ENCODE results near the gene BACE2. TPM values are rescaled to one million over a fixed set of nuclear protein-coding genes. Genes with fewer than 3 reads are reported as not detected.

The BACE2 gene
- total and polyA plus RNA-seq, 2 donors (not counting 1 experiment from before 2014, with no cell fraction given) = 18.4 to 40.8 TPM

GRCh38 chr21:41327753-41328152 lies 159.8 kb downstream of the BACE2 start:
- no peaks in the 10 kb centered on the region for H3K79me2 ChIP-seq (ENCODE audit: control insufficient read depth, insufficient read depth, low read length)
- H3K4me3 Mint-ChIP-seq = no peak overlapping the region
- no peaks in the 10 kb centered on the region for H3K36me3 ChIP-seq (replicated peaks in 1 of 2; ENCODE audit: control extremely low read depth in 1 of 2, control insufficient read depth in 1 of 2, extremely low read depth in 1 of 2, insufficient read depth in 2 of 2, low read length in 1 of 2)
- H4K20me1 ChIP-seq (ENCODE audit: control insufficient read depth, insufficient read depth, low read length, poor library complexity, severe bottlenecking) = no peaks in the 10 kb centered on the region
- ChIA-PET POLR2A (no interaction called here), CTCF (interaction anchor here (1.1 kb wide), 2 partner anchors 9 to 45 kb away, joined by 3 read pairs; no protein-coding TSS in a partner anchor)
- no peaks in the 10 kb centered on the region for H3K9me3 ChIP-seq (ENCODE audit: control extremely low read depth in 1 of 3, control insufficient read depth in 2 of 3, insufficient read depth in 1 of 3, low read length in 2 of 3)
- DNase-seq (no peak), ATAC-seq (ENCODE audit: low read depth) (no peak)
- peaks cover 4% of the 10 kb centered on the region for H3K27me3 Mint-ChIP-seq
- no peak overlapping the region for H3K9ac ChIP-seq (ENCODE audit: low read length)
- H3K4me3 ChIP-seq (ENCODE audit: control extremely low read depth in 1 of 5, extremely low read depth in 1 of 5, insufficient read depth in 1 of 5, low read depth in 2 of 5, low read length in 4 of 5) = no peak overlapping the region
- H3K27ac Mint-ChIP-seq = no peak overlapping the region
- H3K9me3 Mint-ChIP-seq (ENCODE audit: insufficient read depth) = no peaks in the 10 kb centered on the region
- H3K27me3 ChIP-seq (replicated peaks in 1 of 4; ENCODE audit: control extremely low read depth in 1 of 4, control insufficient read depth in 3 of 4, insufficient read depth in 4 of 4, low read length in 3 of 4) = no peaks in the 10 kb centered on the region
- H2AFZ ChIP-seq (ENCODE audit: insufficient read depth, low read depth, low read length, poor library complexity, severe bottlenecking) = no peak overlapping the region
- 95% methylated on average over 8 of the region's 8 CpGs for whole genome bisulfite sequencing (ENCODE audit: insufficient coverage)
- H3K4me1 ChIP-seq (ENCODE audit: control insufficient read depth in 2 of 2, insufficient read depth in 2 of 2, low read length in 2 of 2) = no peaks in the 10 kb centered on the region
- no peak overlapping the region for H3K4me2 ChIP-seq (replicated peaks; ENCODE audit: low read depth, low read length, poor library complexity, severe bottlenecking)
- H3K27ac ChIP-seq (ENCODE audit: low read length in 2 of 2) = no peak overlapping the region
- TF ChIP-seq CTCF (IDR thresholded peaks at IDR 0.05) (no peak), EZH2 (IDR thresholded peaks at IDR 0.05; ENCODE audit: borderline replicate concordance, insufficient read depth, low read depth, low read length, poor library complexity, severe bottlenecking) (no peak)
- intact Hi-C loops (cut with micrococcal nuclease) = no loop called here
- H3K4me1 Mint-ChIP-seq = no peaks in the 10 kb centered on the region

- peaks cover 0 to 2% (median 0%) of the 10 kb centered on the region in 3 donors for H3K9me3 ChIP-seq (ENCODE audit: control extremely low read depth in 1 of 3, control insufficient read depth in 2 of 3, insufficient read depth in 1 of 3, low read length in 2 of 3)
- ATAC-seq (ENCODE audit: low read depth) (no peak), DNase-seq (no peak)
- CTCF ChIA-PET = interaction anchor here (0.7 to 1.1 kb wide), 2 partner anchors 46 to 236 kb away, joined by 3 read pairs; no protein-coding TSS in a partner anchor
- H3K27me3 ChIP-seq (replicated peaks in 1 of 4; ENCODE audit: control extremely low read depth in 1 of 4, control insufficient read depth in 3 of 4, insufficient read depth in 4 of 4, low read length in 3 of 4) = peaks cover 0 to 1% (median 0%) of the 10 kb centered on the region in 4 experiments
- TF ChIP-seq CTCF (IDR thresholded peaks at IDR 0.05) (no peak), EZH2 (IDR thresholded peaks at IDR 0.05; ENCODE audit: borderline replicate concordance, insufficient read depth, low read depth, low read length, poor library complexity, severe bottlenecking) (no peak)
- no peak overlapping the region for H3K27ac Mint-ChIP-seq
- H3K4me2 ChIP-seq (replicated peaks; ENCODE audit: low read depth, low read length, poor library complexity, severe bottlenecking) = no peak overlapping the region
- H3K4me1 Mint-ChIP-seq = no peaks in the 10 kb centered on the region
- intact Hi-C loops (cut with micrococcal nuclease) = no loop called here
- POLR2A ChIA-PET = no interaction called here
- 90% methylated on average over 15 of the region's 16 CpGs for WGBS (ENCODE audit: insufficient coverage)
- no peaks in the 10 kb centered on the region for H3K4me1 ChIP-seq (ENCODE audit: control insufficient read depth in 2 of 2, insufficient read depth in 2 of 2, low read length in 2 of 2)
- no peaks in the 10 kb centered on the region for H3K79me2 ChIP-seq (ENCODE audit: control insufficient read depth, insufficient read depth, low read length)
- no peak overlapping the region for H3K4me3 Mint-ChIP-seq
- H2AFZ ChIP-seq (ENCODE audit: insufficient read depth, low read depth, low read length, poor library complexity, severe bottlenecking) = no peak overlapping the region
- no peaks in the 10 kb centered on the region for H4K20me1 ChIP-seq (ENCODE audit: control insufficient read depth, insufficient read depth, low read length, poor library complexity, severe bottlenecking)
- peaks cover 4% of the 10 kb centered on the region for H3K27me3 Mint-ChIP-seq
- no peaks in the 10 kb centered on the region for H3K36me3 ChIP-seq (replicated peaks in 1 of 2; ENCODE audit: control extremely low read depth in 1 of 2, control insufficient read depth in 1 of 2, extremely low read depth in 1 of 2, insufficient read depth in 2 of 2, low read length in 1 of 2)
- no peaks in the 10 kb centered on the region for H3K9me3 Mint-ChIP-seq (ENCODE audit: insufficient read depth)
- H3K9ac ChIP-seq (ENCODE audit: low read length) = no peak overlapping the region
- H3K27ac ChIP-seq (ENCODE audit: low read length in 2 of 2) = no peak overlapping the region
- no peak overlapping the region for H3K4me3 ChIP-seq (ENCODE audit: control extremely low read depth in 1 of 5, extremely low read depth in 1 of 5, insufficient read depth in 1 of 5, low read depth in 2 of 5, low read length in 4 of 5)
Measured at GRCh38 chr21:41328660-41329607, 161.0 kb downstream of the BACE2 start.
